NCI-H2029 treated with DMSO at 0.1 percent for 48 hours (cell line): Measurements from ENCODE around the gene TNK2.
"Not testable (repeated sequence)": the region's sequence is repeated elsewhere in the genome, so short reads cannot be mapped to it uniquely, and the experiment has no call there.

Experiments used
- DNase-seq: peaks from one replicate; lab custom pipeline; 2025; lab: John Stamatoyannopoulos, UW

The TNK2 gene

DNA sequence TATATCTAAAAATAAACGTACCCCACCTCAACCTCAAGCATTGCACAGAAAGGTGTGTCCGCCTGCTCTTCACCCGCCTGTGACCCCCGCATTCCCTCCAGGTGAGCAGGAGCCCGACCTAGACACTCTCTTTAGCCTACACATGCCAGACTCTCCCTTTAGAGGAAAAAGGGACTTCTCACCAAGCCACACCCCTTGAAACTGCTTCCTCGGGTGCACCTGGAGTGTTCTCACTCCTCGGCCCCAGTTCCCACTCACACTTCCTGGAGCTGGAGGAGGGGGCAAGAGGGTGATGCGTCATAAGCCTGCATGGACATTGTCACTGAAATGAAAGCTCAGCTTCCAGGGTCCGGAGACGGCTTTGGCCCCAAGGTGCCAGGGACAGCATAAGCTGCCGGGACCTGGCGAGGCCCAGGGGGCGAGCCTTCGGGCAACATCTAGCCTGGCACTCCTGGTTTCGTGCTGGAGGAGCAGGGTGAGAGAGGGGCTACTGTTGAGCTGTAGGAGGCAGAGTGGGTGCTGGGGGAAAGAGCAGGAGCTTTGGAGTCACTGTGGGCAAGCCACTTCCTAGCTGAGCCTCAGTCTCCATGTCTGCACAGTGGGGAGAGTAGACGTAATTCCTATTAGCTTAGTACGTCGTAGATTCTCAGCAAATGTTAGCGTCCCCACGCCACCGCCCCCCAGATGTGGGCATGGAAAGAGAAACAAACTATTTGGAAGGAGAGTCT lies 86.8 kb downstream of the TNK2 start:
- no peak for DNase-seq

- DNase-seq, result no peak
Measured at GRCh38 chr3:195820901-195821300, 87.5 kb downstream of the TNK2 start.

DNA sequence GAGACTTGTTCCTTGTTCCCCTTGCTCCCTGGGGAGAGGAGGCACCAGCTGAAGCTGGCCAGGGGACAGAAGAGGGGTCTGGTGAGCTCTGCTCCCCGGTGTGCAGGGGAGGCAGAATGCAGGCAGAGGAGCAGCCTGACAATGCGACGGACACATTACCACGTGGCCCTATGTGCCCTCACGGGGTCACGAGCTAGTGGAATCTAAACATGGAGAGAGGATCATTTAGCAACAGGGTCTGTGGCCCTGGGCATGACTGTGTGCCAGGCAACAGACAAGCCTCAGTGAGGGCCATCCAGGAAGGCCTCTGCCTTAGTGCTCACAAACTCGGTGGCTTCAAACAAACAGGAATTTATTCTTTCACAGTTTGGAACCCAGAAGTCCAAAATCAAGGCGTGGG lies 88.2 kb downstream of the TNK2 start:
- DNase-seq, result no peak

DNA sequence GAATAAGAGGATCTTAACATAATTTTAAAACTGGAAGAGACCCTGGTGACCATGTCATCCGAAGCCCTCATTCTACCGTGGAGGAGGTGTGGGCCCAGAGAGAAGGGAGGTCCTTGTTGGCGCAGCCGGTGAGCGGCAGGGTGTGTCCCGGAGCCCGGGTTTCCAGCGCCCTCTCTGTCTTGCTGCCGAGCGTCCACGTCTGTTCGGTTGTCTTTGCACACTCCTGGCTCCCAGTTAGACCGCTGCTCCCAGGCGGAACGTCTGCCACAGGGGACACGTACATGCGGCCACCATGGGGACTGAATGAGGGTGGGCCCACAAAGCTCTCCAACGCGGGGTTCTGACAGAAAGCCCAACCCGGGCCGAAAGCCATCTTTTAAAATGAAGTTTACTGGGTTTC lies 90.0 kb downstream of the TNK2 start:
- DNase-seq, result no peak

- DNase-seq, result no peak
Measured at GRCh38 chr3:195817578-195818135, 90.7 kb downstream of the TNK2 start.

DNA sequence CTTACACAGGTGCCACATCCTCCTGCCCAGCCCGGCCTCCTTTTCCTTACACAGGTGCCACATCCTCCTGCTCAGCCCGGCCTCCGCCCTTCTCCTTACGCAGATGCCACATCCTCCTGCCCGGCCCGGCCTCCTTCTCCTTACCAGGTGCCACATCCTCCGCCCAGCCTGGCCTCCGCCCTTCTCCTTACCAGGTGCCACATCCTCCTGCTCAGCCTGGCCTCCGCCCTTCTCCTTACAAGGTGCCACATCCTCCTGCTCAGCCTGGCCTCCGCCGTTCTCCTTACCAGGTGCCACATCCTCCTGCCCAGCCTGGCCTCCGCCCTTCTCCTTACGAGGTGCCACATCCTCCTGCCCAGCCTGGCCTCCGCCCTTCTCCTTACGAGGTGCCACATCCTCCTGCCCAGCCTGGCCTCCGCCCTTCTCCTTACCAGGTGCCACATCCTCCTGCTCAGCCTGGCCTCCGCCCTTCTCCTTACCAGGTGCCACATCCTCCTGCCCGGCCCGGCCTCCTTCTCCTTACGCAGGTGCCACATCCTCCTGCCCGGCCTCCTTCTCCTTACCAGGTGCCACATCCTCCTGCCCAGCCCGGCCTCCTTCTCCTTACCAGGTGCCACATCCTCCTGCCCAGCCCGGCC lies 92.0 kb downstream of the TNK2 start:
- not testable (repeated sequence) for DNase-seq

- DNase-seq, result no peak
Measured at GRCh38 chr3:195815169-195815771, 93.1 kb downstream of the TNK2 start.

DNA sequence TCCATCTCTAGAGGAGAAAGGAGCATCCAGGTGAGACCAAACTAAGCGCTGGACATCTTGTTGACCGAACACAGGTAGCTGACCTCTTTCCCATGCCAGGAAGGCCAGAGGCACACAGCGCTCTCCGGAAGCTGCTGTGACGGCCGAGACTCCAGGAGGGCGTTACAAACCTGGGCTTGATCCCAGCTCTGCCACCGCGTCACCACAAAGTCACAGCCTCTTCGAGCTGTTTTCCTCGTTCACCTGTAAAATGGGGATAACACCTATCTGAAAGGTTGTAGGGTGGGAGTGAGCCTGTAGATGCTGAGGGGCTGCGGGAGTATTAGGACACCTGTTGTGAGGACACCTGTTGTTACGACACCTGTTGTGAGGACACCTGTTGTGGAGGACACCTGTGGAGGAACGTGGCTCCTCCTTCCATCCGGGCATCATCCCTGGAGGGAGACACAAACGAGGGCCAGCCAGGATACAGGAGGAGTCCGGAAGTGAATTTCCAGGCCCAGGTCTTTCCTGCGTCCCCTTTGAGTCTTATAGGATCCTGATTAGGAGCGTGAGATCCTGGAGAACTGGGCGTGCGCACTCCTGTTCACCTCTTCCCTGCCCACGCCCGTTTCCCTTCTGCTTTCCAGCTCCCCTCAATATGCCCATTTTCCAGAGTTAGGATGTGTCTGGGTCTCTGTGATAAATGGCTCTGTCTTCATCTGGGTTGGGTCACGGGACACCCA lies 94.3 kb downstream of the TNK2 start:
- DNase-seq, result no peak
